H9 (cell line): ENCODE data around the gene TMTC1. TPM values are rescaled to one million over a fixed set of nuclear protein-coding genes. Genes with fewer than 3 reads are reported as not detected.

Experiments
- DNase-seq: peaks from one replicate; pipeline ENCODE4 v3.0.0-alpha.2; 2017
- H2AFZ ChIP-seq: one replicate; pipeline ENCODE4 v1.6.1; 2013; ENCODE audit warnings: mild to moderate bottlenecking, low read length, control low read depth, moderate library complexity
- H2AK5ac ChIP-seq: 2 replicates; pipeline ENCODE4 v1.6.1; 2013; ENCODE audit warnings: low read length, control low read depth, mixed read lengths; ENCODE audit not compliant: insufficient read length
- H2BK120ac ChIP-seq: one replicate; pipeline ENCODE4 v1.6.1; 2013; ENCODE audit warnings: low read depth, mild to moderate bottlenecking, low read length, control low read depth, inconsistent platforms; ENCODE audit not compliant: poor library complexity, severe bottlenecking
- H2BK12ac ChIP-seq: 2 replicates; pipeline ENCODE4 v1.6.1; 2013; ENCODE audit warnings: low read length, control low read depth, mixed read lengths, low read depth; ENCODE audit not compliant: insufficient read length
- H2BK15ac ChIP-seq: 2 replicates; pipeline ENCODE4 v1.6.1; 2013; ENCODE audit warnings: low read depth, low read length, control low read depth
- H2BK20ac ChIP-seq: one replicate; pipeline ENCODE4 v1.6.1; 2013; ENCODE audit warnings: low read depth, mild to moderate bottlenecking, low read length, control low read depth, inconsistent platforms; ENCODE audit not compliant: poor library complexity, severe bottlenecking
- H2BK5ac ChIP-seq: 2 replicates; pipeline ENCODE4 v1.6.1; 2013; ENCODE audit warnings: low read length, control low read depth, mixed read lengths; ENCODE audit not compliant: insufficient read length
- H3K14ac ChIP-seq: 2 replicates; pipeline ENCODE4 v1.6.1; 2013; ENCODE audit warnings: low read length, control low read depth; ENCODE audit not compliant: insufficient read depth
- H3K18ac ChIP-seq: 2 replicates; pipeline ENCODE4 v1.6.1; 2013; ENCODE audit warnings: low read depth, mild to moderate bottlenecking, mixed read lengths, low read length, control low read depth; ENCODE audit not compliant: insufficient read length
- H3K23ac ChIP-seq: 2 replicates; pipeline ENCODE4 v1.6.1; 2013; ENCODE audit warnings: low read length, control low read depth, mixed read lengths, low read depth; ENCODE audit not compliant: insufficient read length
- H3K23me2 ChIP-seq: 2 replicates; pipeline ENCODE4 v1.6.1; 2013; ENCODE audit warnings: low read depth, mild to moderate bottlenecking, mixed read lengths, low read length, control low read depth; ENCODE audit not compliant: insufficient read length, poor library complexity, severe bottlenecking
- H3K27ac ChIP-seq: 2 replicates; pipeline ENCODE4 v1.5.1; 2013; ENCODE audit warnings: low read length, control low read depth, mixed read lengths, low read depth; ENCODE audit not compliant: insufficient read length
- H3K27me3 ChIP-seq: 2 replicates; pipeline ENCODE4 v1.6.1; 2013; ENCODE audit warnings: low read length, control low read depth, inconsistent platforms; ENCODE audit not compliant: insufficient read depth
- H3K4ac ChIP-seq: 2 replicates; pipeline ENCODE4 v1.6.1; 2013; ENCODE audit warnings: low read depth, mild to moderate bottlenecking, control low read depth, inconsistent platforms, low read length, moderate library complexity
- H3K4me1 ChIP-seq: 2 replicates; pipeline ENCODE4 v1.6.1; 2013; ENCODE audit warnings: low read length, control low read depth, inconsistent platforms; ENCODE audit not compliant: insufficient read depth
- H3K4me2 ChIP-seq: 2 replicates; pipeline ENCODE4 v1.6.1; 2013; ENCODE audit warnings: low read length, control low read depth, mixed read lengths; ENCODE audit not compliant: insufficient read length, insufficient read depth
- H3K56ac ChIP-seq: 2 replicates; pipeline ENCODE4 v1.6.1; 2013; ENCODE audit warnings: low read depth, mild to moderate bottlenecking, mixed read lengths, low read length, control low read depth; ENCODE audit not compliant: insufficient read length
- H3K79me1 ChIP-seq: 2 replicates; pipeline ENCODE4 v1.6.1; 2013; ENCODE audit warnings: low read depth, mild to moderate bottlenecking, moderate library complexity, low read length, control low read depth, inconsistent platforms; ENCODE audit not compliant: insufficient read depth, poor library complexity, severe bottlenecking
- H3K79me2 ChIP-seq: 2 replicates; pipeline ENCODE4 v1.6.1; 2013; ENCODE audit warnings: low read length, control low read depth, inconsistent platforms; ENCODE audit not compliant: insufficient read depth
- H3K9ac ChIP-seq: 2 replicates; pipeline ENCODE4 v1.6.1; 2013; ENCODE audit warnings: low read length, control low read depth, mixed read lengths; ENCODE audit not compliant: insufficient read length; ENCODE audit errors: extremely low read depth
- H3K9me3 ChIP-seq: one replicate; pipeline ENCODE4 v1.6.1; 2013; ENCODE audit warnings: low read depth, low read length, inconsistent platforms; ENCODE audit not compliant: control insufficient read depth
- H3T11ph ChIP-seq: one replicate; pipeline ENCODE4 v1.6.1; 2013; ENCODE audit warnings: mild to moderate bottlenecking, low read length, control low read depth, inconsistent platforms
- H4K20me1 ChIP-seq: one replicate; pipeline ENCODE4 v1.6.1; 2013; ENCODE audit not compliant: control insufficient read depth, insufficient read length, insufficient read depth
- H4K5ac ChIP-seq: 2 replicates; pipeline ENCODE4 v1.6.1; 2013; ENCODE audit warnings: low read depth, mild to moderate bottlenecking, mixed read lengths, low read length, control low read depth; ENCODE audit not compliant: insufficient read length
- H4K8ac ChIP-seq: replicated peaks from 2 replicates; pipeline ENCODE4 v1.6.1; 2013; ENCODE audit warnings: low read length, control low read depth, mixed read lengths, low read depth; ENCODE audit not compliant: insufficient read length
- H4K91ac ChIP-seq: 2 replicates; pipeline ENCODE4 v1.6.1; 2013; ENCODE audit warnings: low read depth, mild to moderate bottlenecking, moderate library complexity, mixed read lengths, low read length, control low read depth; ENCODE audit not compliant: insufficient read length
- H3K27ac Mint-ChIP-seq, 3 experiments: 2 replicates in 2 of 3; 3 replicates in 1 of 3; pipeline ENCODE4 v1.8.0; 2020 to 2021; ENCODE audit warnings: mixed read lengths in 3 of 3, mild to moderate bottlenecking in 1 of 3, moderate library complexity in 1 of 3
- H3K27me3 Mint-ChIP-seq: 2 replicates; pipeline ENCODE4 v1.8.0; 2021; ENCODE audit warnings: low read depth, mild to moderate bottlenecking, moderate library complexity, mixed read lengths
- H3K36me3 Mint-ChIP-seq, 3 experiments: 2 replicates in 2 of 3; 3 replicates in 1 of 3; pipeline ENCODE4 v1.8.0; 2020 to 2021; ENCODE audit warnings: low read depth in 3 of 3, mixed read lengths in 3 of 3; ENCODE audit not compliant: insufficient read depth in 1 of 3
- H3K4me1 Mint-ChIP-seq, 2 experiments: 2 replicates each; pipeline ENCODE4 v1.8.0; 2020; ENCODE audit warnings: mixed read lengths in 2 of 2
- H3K4me3 Mint-ChIP-seq, 2 experiments: 2 replicates in 1 of 2; 3 replicates in 1 of 2; pipeline ENCODE4 v1.8.0; 2020 to 2021; ENCODE audit warnings: mild to moderate bottlenecking in 2 of 2, mixed read lengths in 2 of 2, moderate library complexity in 1 of 2
- H3K9me3 Mint-ChIP-seq, 2 experiments: 2 replicates in 1 of 2; 3 replicates in 1 of 2; pipeline ENCODE4 v1.8.0; 2020; ENCODE audit warnings: mild to moderate bottlenecking in 2 of 2, mixed read lengths in 2 of 2, moderate library complexity in 1 of 2
- CTCF ChIP-seq: fragments of 200-600 bp; sonication (generic); conservative IDR thresholded peaks from 3 replicates; pipeline ENCODE4 v1.8.0; 2021; ENCODE audit warnings: antibody characterized with exemption, mild to moderate bottlenecking
- WGBS: extraction: QIAGEN DNeasy Blood & Tissue Kit; methylation state at CpG from one replicate; pipeline ENCODE4 v1.1.7; 2013; ENCODE audit warnings: missing lambda C conversion rate, low lambda C conversion rate, mixed read lengths; ENCODE audit not compliant: insufficient read length; ENCODE audit errors: extremely low coverage; 5-methylcytosine and 5-hydroxymethylcytosine counted together
- total RNA-seq: library from RNA; stranded (reverse); gene quantifications from 2 replicates; pipeline ENCODE4 v1.2.1, GENCODE V29; 2021

Gene TMTC1
- total RNA-seq, 1 experiment from 2014 or later, result 16.1 TPM

GRCh38 chr12:29682088-29682487 is 101.7 kb downstream of the TMTC1 start:
- Histone ChIP-seq H3K4me1 (no peaks in the 10 kb centered on the region), H3K23ac (no peak overlapping the region), H3T11ph (no peak overlapping the region), H2BK12ac (no peak overlapping the region), H2BK5ac (no peak overlapping the region), H3K56ac (no peak overlapping the region), H4K91ac (no peak overlapping the region), H3K79me1 (no peaks in the 10 kb centered on the region), H3K79me2 (no peaks in the 10 kb centered on the region), H3K23me2 (no peaks in the 10 kb centered on the region), H2AK5ac (no peak overlapping the region), H4K20me1 (no peaks in the 10 kb centered on the region), H3K9me3 (no peaks in the 10 kb centered on the region), H2BK120ac (no peak overlapping the region), H3K14ac (no peak overlapping the region), H4K8ac (no peak overlapping the region), H3K4ac (no peak overlapping the region), H3K18ac (no peak overlapping the region), H3K27ac (no peak overlapping the region), H2AFZ (no peak overlapping the region), H2BK20ac (no peak overlapping the region), H3K9ac (no peak overlapping the region), H3K27me3 (no peaks in the 10 kb centered on the region), H4K5ac (no peak overlapping the region), H3K4me2 (no peak overlapping the region), H2BK15ac (no peak overlapping the region)
- Mint-ChIP-seq H3K27ac (no peak overlapping the region), H3K4me3 (no peak overlapping the region), H3K9me3 (no peaks in the 10 kb centered on the region; a peak in 1 of 5 replicates), H3K4me1 (0 out of 4 replicates have a peak, but pooled peaks cover 0 to 5% of the 10 kb centered on the region in 2 experiments), H3K36me3 (peaks cover 0 to 4% (median 0%) of the 10 kb centered on the region in 3 experiments; a peak in 1 of 7 replicates), H3K27me3 (no peaks in the 10 kb centered on the region)
- no CpG with 5 or more reads among the region's 3 CpGs for WGBS
- no peak for TF ChIP-seq CTCF
- DNase-seq, result no peak
